CD14-positive monocyte (primary cell): ENCODE results near the gene SMIM28. TPM values are rescaled to one million over a fixed set of nuclear protein-coding genes. Genes with fewer than 3 reads are reported as not detected.

ENCODE experiments used
- DNase-seq, 3 donors: peaks; one replicate each; pipeline ENCODE4 v3.0.0-alpha.2; 2011 to 2022
- H2AFZ ChIP-seq: 2 replicates; pipeline ENCODE4 v1.6.0; 2012; ENCODE audit warnings: mild to moderate bottlenecking, low read depth, low read length, inconsistent platforms; ENCODE audit not compliant: insufficient read depth, poor library complexity, severe bottlenecking
- H3K27ac ChIP-seq, 2 donors: 1 replicate in 1 of 2; 2 replicates in 1 of 2; pipeline ENCODE4 v1.5.1; 2012 to 2013; ENCODE audit warnings: low read length in 2 of 2, control low read depth in 1 of 2, inconsistent platforms in 1 of 2, low read depth in 1 of 2, mild to moderate bottlenecking in 1 of 2
- H3K27me3 ChIP-seq, 2 donors: one replicate each; pipeline versions ENCODE4 v1.6.0 to v1.6.1; 2011 to 2013; ENCODE audit warnings: low read length in 2 of 2; ENCODE audit not compliant: control insufficient read depth in 2 of 2, insufficient read depth in 2 of 2
- H3K36me3 ChIP-seq, 2 donors: replicated peaks in 1 of 2; 1 replicate in 1 of 2; 2 replicates in 1 of 2; pipeline versions ENCODE4 v1.5.1 to v1.6.1; 2012 to 2013; ENCODE audit warnings: low read length in 2 of 2, control low read depth in 1 of 2, inconsistent platforms in 1 of 2, mild to moderate bottlenecking in 1 of 2; ENCODE audit not compliant: insufficient read depth in 2 of 2, control insufficient read depth in 1 of 2
- H3K4me1 ChIP-seq, 2 donors: 1 replicate in 1 of 2; 2 replicates in 1 of 2; pipeline versions ENCODE4 v1.5.1 to v1.6.1; 2012 to 2013; ENCODE audit warnings: low read length in 2 of 2, control low read depth in 1 of 2, inconsistent platforms in 1 of 2, mild to moderate bottlenecking in 1 of 2, moderate library complexity in 1 of 2; ENCODE audit not compliant: insufficient read depth in 2 of 2, control insufficient read depth in 1 of 2
- H3K4me2 ChIP-seq: replicated peaks from 2 replicates; pipeline ENCODE3; 2012; ENCODE audit warnings: low read length, moderate library complexity, mild to moderate bottlenecking; ENCODE audit not compliant: poor library complexity, severe bottlenecking; ENCODE audit errors: extremely low read depth
- H3K4me3 ChIP-seq, 3 experiments: fragments of 200-600 bp in 1 of 3; sonication (generic) in 1 of 3; replicated peaks in 1 of 3; 1 replicate in 2 of 3; 2 replicates in 1 of 3; pipeline ENCODE4 v1.5.1; 2011 to 2013; ENCODE audit warnings: low read length in 3 of 3, mild to moderate bottlenecking in 3 of 3, control low read depth in 2 of 3, low read depth in 2 of 3, inconsistent platforms in 1 of 3, moderate library complexity in 1 of 3
- H3K79me2 ChIP-seq: 2 replicates; pipeline ENCODE4 v1.6.0; 2012; ENCODE audit warnings: mild to moderate bottlenecking, control low read depth, inconsistent platforms, low read length, moderate library complexity; ENCODE audit not compliant: insufficient read depth
- H3K9ac ChIP-seq: 2 replicates; pipeline ENCODE4 v1.6.0; 2017; ENCODE audit warnings: low read length, mild to moderate bottlenecking; ENCODE audit not compliant: insufficient read depth, poor library complexity, severe bottlenecking
- H3K9me3 ChIP-seq, 2 donors: replicated peaks in 1 of 2; 1 replicate in 1 of 2; 2 replicates in 1 of 2; pipeline versions ENCODE4 v1.5.1 to v1.6.1; 2012 to 2013; ENCODE audit warnings: low read length in 2 of 2, control low read depth in 1 of 2; ENCODE audit not compliant: control insufficient read depth in 1 of 2, insufficient read depth in 1 of 2
- H4K20me1 ChIP-seq: 2 replicates; pipeline ENCODE4 v1.6.0; 2012; ENCODE audit warnings: mild to moderate bottlenecking, low read length, control low read depth, moderate library complexity; ENCODE audit not compliant: insufficient read depth
- H3K27ac Mint-ChIP-seq, 7 donors: one replicate each; pipeline ENCODE4 v1.8.0; 2020; ENCODE audit warnings: mild to moderate bottlenecking in 7 of 7, mixed read lengths in 7 of 7, moderate library complexity in 6 of 7, inconsistent platforms in 2 of 7
- H3K27me3 Mint-ChIP-seq, 3 donors: one replicate each; pipeline ENCODE4 v1.8.0; 2021 to 2022; ENCODE audit warnings: low read depth in 3 of 3, mild to moderate bottlenecking in 3 of 3, mixed read lengths in 3 of 3, moderate library complexity in 3 of 3, inconsistent platforms in 1 of 3
- H3K36me3 Mint-ChIP-seq, 2 donors: one replicate each; pipeline ENCODE4 v1.8.0; 2020; ENCODE audit warnings: mixed read lengths in 2 of 2, inconsistent platforms in 1 of 2, mild to moderate bottlenecking in 1 of 2
- H3K4me1 Mint-ChIP-seq: one replicate; pipeline ENCODE4 v1.8.0; 2020; ENCODE audit warnings: mild to moderate bottlenecking, mixed read lengths
- H3K4me3 Mint-ChIP-seq, 2 donors: one replicate each; pipeline ENCODE4 v1.8.0; 2020; ENCODE audit warnings: mild to moderate bottlenecking in 2 of 2, mixed read lengths in 2 of 2, moderate library complexity in 1 of 2
- H3K9me3 Mint-ChIP-seq, 7 donors: one replicate each; pipeline ENCODE4 v1.8.0; 2020 to 2022; ENCODE audit warnings: mixed read lengths in 7 of 7, mild to moderate bottlenecking in 6 of 7, moderate library complexity in 6 of 7, inconsistent platforms in 2 of 7
- WGBS: methylation state at CpG from one replicate; pipeline ENCODE4 v1.1.5; 2013; ENCODE audit warnings: missing lambda C conversion rate; ENCODE audit not compliant: insufficient coverage; 5-methylcytosine and 5-hydroxymethylcytosine counted together
- intact Hi-C, 2 donors: fragments of 100-400 bp; cut with micrococcal nuclease; formaldehyde crosslinking; loops; one replicate each; pipeline versions ENCODE4 v1.15.0 to v1.15.1; 2023
- polyA plus RNA-seq, 3 donors: library from polyadenylated mRNA; depleted of rRNA in 1 of 3; unstranded in 2 of 3; stranded (reverse) in 1 of 3; fragments of 300-500 nt in 2 of 3; fragments of >200 nt in 1 of 3; fragmentation: Illumina TruSeq in 2 of 3; gene quantifications; 1 replicate in 2 of 3; 2 replicates in 1 of 3; pipeline ENCODE4 v1.2.3, GENCODE V29; 2012 to 2021
- TF ChIP-seq, protein P1 (sequence below): fragments of 200-600 bp; IDR thresholded peaks from one replicate; pipeline ENCODE4 v1.8.0; 2022; ENCODE audit warnings: antibody characterized with exemption, mild to moderate bottlenecking

The SMIM28 gene
- polyA plus RNA-seq, 3 donors = not detected

DNA sequence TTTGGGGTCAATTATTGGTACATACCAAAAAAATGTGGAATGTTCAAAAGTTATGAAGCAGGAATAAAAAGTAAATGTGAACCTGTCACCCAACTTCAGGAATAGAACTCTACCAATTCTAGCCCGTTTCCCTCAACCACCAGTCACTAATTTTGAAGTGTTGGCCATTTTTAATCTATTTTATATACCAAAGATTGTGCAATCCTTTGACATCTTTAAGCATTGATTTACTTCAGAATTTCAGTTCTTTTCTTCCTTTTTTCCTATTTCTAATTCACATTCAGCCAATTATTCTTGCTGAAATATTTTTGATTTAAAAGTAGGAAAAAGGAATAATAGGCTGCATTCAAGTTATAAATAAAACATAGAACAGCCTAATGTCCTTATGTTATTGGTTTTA lies 46.9 kb upstream of the SMIM28 start:
- TF ChIP-seq, protein P1, sequence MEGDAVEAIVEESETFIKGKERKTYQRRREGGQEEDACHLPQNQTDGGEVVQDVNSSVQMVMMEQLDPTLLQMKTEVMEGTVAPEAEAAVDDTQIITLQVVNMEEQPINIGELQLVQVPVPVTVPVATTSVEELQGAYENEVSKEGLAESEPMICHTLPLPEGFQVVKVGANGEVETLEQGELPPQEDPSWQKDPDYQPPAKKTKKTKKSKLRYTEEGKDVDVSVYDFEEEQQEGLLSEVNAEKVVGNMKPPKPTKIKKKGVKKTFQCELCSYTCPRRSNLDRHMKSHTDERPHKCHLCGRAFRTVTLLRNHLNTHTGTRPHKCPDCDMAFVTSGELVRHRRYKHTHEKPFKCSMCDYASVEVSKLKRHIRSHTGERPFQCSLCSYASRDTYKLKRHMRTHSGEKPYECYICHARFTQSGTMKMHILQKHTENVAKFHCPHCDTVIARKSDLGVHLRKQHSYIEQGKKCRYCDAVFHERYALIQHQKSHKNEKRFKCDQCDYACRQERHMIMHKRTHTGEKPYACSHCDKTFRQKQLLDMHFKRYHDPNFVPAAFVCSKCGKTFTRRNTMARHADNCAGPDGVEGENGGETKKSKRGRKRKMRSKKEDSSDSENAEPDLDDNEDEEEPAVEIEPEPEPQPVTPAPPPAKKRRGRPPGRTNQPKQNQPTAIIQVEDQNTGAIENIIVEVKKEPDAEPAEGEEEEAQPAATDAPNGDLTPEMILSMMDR = no peak
- WGBS = no CpG with 5 or more reads among the region's 1 CpG
- Histone ChIP-seq H3K4me2 (no peak overlapping the region), H3K9me3 (no peaks in the 10 kb centered on the region), H3K4me3 (no peak overlapping the region), H4K20me1 (no peaks in the 10 kb centered on the region), H3K79me2 (no peaks in the 10 kb centered on the region), H3K27me3 (no peaks in the 10 kb centered on the region), H3K27ac (no peak overlapping the region), H3K36me3 (no peaks in the 10 kb centered on the region), H3K9ac (no peak overlapping the region), H2AFZ (no peak overlapping the region), H3K4me1 (no peaks in the 10 kb centered on the region)
- intact Hi-C loops = no loop called here
- Mint-ChIP-seq H3K27me3 (peaks cover 0 to 6% (median 6%) of the 10 kb centered on the region in 3 donors), H3K36me3 (no peaks in the 10 kb centered on the region), H3K4me3 (no peak overlapping the region), H3K4me1 (peaks cover 4% of the 10 kb centered on the region), H3K27ac (no peak overlapping the region), H3K9me3 (peaks cover 0 to 6% (median 0%) of the 10 kb centered on the region in 7 donors)
- no peak for DNase-seq

DNA sequence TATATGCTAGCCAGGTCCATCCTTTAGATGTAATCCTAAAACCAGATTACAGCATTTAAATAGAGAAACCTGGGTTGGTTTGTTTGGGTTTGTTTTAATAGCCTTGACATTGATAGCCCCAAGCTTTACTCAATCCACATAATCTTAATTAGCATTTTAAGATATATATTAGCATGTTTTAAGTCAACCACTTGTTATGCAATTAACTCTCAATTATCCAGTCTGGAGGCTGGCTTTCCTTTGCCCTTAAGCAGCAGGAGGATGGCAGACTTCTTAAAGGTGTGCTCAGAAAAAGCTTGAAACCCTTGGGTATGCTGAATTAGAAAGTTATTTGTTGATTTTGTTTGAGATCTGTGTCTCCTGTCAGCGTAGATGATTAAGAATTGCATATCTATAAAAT lies 46.3 kb upstream of the SMIM28 start:
- H3K4me1 Mint-ChIP-seq = peaks cover 4% of the 10 kb centered on the region
- no peak overlapping the region for H3K4me3 Mint-ChIP-seq
- Histone ChIP-seq H3K27ac (no peak overlapping the region), H4K20me1 (no peaks in the 10 kb centered on the region), H2AFZ (no peak overlapping the region), H3K27me3 (no peaks in the 10 kb centered on the region), H3K9me3 (no peaks in the 10 kb centered on the region), H3K4me2 (no peak overlapping the region), H3K36me3 (no peaks in the 10 kb centered on the region), H3K79me2 (no peaks in the 10 kb centered on the region), H3K9ac (no peak overlapping the region), H3K4me3 (no peak overlapping the region), H3K4me1 (no peaks in the 10 kb centered on the region)
- peaks cover 0 to 6% (median 0%) of the 10 kb centered on the region in 7 donors for H3K9me3 Mint-ChIP-seq
- DNase-seq = no peak
- H3K27ac Mint-ChIP-seq = no peak overlapping the region
- TF ChIP-seq, protein P1 = no peak
- intact Hi-C loops = no loop called here
- no CpG with 5 or more reads among the region's 1 CpG for WGBS
- peaks cover 0 to 6% (median 6%) of the 10 kb centered on the region in 3 donors for H3K27me3 Mint-ChIP-seq
- H3K36me3 Mint-ChIP-seq = no peaks in the 10 kb centered on the region
